Sciatic nerve (tissue), 2 donors: ENCODE measurements around the gene PRSS1. TPM values are rescaled to one million over a fixed set of nuclear protein-coding genes. Genes with fewer than 3 reads are reported as not detected.
"Not testable (repeated sequence)": the region's sequence is repeated elsewhere in the genome, so short reads cannot be mapped to it uniquely, and the experiment has no call there.

ENCODE experiments used
- ATAC-seq: fragments of 200-7000 bp; cut with Tn5 transposase; one replicate; pipeline ENCODE4 v1.9.1; 2020; ENCODE audit warnings: mild to moderate bottlenecking, moderate library complexity
- DNase-seq: peaks from one replicate; pipeline ENCODE4 v3.0.0-alpha.2; 2020; ENCODE audit warnings: low spot score
- intact Hi-C: fragments of 100-400 bp; cut with DNase I; formaldehyde crosslinking; loops from one replicate; pipeline ENCODE4 v1.14.2; 2022
- total RNA-seq: library from RNA; stranded (reverse); fragmentation: NEBNext Ultra II Directional; extraction: Animal tissue kit (Norgen Biotek cat#: 25700); gene quantifications from one replicate; pipeline ENCODE4 v1.2.1, GENCODE V29; 2021
- donor health status: DM: no; HTN: no; CAD: no.
- donor health status: DM: no; HTN: no; CAD: no.

The PRSS1 gene
- total RNA-seq, 1 donor from 2014 or later = 4.7 TPM

DNA sequence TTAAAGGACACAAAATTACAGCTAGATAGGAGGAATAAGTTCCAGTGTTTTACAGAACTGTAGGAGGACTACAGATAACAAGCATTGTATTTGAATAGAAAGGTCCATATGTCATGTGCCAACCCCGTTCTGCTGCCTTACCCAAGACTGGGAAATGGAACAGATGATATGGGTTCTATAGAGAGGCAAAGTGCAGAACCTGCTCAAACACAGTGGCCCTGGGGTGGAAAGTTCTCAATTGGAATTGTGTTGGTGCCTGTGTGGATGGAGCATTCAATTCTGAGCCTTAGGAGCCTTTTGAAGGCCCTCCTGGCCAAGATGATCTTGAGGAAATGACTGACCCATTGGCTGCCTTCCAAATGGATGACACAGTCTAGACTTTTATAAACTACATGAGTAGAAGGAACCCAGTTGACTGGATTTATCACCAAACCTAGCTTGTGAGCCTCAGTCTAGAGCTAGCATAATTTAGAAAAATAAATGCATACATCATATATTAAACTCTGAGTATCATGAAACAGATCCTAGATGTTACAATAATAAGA, 4.1 kb upstream of the PRSS1 start:
- intact Hi-C loops = no loop called here
- no peak for DNase-seq
- no peak for ATAC-seq

GRCh38 chr7:142745745-142746144, 3.5 kb upstream of the PRSS1 start:
- ATAC-seq (no peak), DNase-seq (no peak)
- intact Hi-C loops = no loop called here

DNA sequence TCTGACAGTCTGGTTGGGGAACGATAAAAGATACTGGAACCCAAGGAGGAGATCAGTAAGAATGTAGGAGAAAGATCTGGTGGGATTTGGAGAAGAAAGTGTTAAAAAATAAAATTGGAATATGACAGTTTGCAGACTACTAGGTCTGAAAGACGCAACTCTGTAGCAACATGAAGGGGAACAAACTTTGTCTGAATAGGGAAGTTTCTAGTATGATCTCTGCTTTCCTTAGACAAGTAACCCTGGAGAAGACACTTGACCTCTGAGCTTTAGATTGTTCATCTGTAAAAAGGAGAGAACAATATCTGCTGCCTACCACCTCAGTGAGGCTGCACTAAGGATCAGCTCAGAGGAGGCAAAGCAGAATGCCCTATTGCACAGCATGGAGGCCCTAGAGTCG, 3.0 kb upstream of the PRSS1 start:
- intact Hi-C loops = no loop called here
- DNase-seq (no peak), ATAC-seq (no peak)

- intact Hi-C loops, ATAC-seq, DNase-seq: not testable (repeated sequence)
Observed at GRCh38 chr7:142748410-142748809, 862 bp upstream of the PRSS1 start.

GRCh38 chr7:142750321-142750938, 1.2 kb downstream of the PRSS1 start:
- intact Hi-C loops = no loop called here
- DNase-seq (no peak), ATAC-seq (no peak)

DNA sequence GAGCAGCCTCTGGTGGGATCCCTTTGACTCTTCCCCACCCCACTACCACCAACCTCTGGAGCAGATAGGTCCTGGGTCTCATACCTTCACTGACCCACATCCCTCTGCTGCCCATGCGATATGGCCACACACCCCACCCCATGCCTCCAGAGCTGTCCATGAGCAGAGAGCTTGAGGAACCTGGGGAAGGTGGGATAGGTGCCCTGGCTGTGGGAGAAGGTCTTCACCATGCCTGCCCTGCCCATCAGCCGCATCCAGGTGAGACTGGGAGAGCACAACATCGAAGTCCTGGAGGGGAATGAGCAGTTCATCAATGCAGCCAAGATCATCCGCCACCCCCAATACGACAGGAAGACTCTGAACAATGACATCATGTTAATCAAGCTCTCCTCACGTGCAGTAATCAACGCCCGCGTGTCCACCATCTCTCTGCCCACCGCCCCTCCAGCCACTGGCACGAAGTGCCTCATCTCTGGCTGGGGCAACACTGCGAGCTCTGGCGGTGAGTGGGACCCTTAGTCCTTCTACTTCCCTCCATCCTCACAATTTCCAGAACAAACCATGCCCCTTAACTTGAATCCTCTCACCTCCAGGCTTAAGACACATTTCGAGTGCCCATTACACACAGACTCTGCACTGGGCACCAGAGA, 2.4 kb downstream of the PRSS1 start:
- not testable (repeated sequence) for DNase-seq

GRCh38 chr7:142752376-142753225, 3.3 kb downstream of the PRSS1 start:
- ATAC-seq = no peak
- no peak for DNase-seq
- intact Hi-C loops = no loop called here

More for the DNA sequence above, 2.4 kb downstream of the PRSS1 start:
- ATAC-seq, intact Hi-C loops: not testable (repeated sequence)

GRCh38 chr7:142753366-142753765, 4.1 kb downstream of the PRSS1 start:
- no peak for ATAC-seq
- DNase-seq = no peak
- intact Hi-C loops = no loop called here

DNA sequence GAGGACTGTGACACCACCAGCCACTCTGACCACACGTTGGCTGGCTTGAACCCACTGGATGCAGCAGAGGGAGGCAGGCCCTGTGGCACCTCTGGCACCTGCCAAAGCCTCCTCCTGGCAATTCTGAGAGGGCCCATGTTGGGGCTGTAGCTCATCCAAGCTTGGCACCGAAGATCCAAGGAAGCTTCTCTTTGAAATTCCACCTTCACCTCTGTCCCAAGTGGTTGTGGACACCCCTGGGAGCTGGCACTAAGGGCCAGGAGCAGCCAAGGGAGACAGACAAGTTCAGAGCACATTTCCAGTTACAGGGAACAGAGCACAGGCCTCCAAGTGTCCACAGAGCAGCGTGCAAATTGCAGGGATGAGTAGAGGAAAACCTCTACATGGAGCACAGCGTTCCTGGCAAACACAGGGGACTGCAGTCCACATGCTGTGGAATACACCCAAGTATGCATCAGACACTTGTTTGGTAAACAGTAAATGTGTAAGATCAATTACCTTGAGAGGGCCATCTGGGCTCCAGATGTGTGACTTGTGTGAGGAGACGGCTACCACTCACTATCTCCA, 4.7 kb downstream of the PRSS1 start:
- ATAC-seq, intact Hi-C loops, DNase-seq: not testable (repeated sequence)

GRCh38 chr7:142754681-142755575, 5.7 kb downstream of the PRSS1 start:
- ATAC-seq (no peak), DNase-seq (no peak)
- intact Hi-C loops = no loop called here

GRCh38 chr7:142758312-142758711, 9.0 kb downstream of the PRSS1 start:
- DNase-seq, intact Hi-C loops, ATAC-seq: not testable (repeated sequence)

GRCh38 chr7:142759433-142759832, 10.2 kb downstream of the PRSS1 start:
- intact Hi-C loops = no loop called here
- ATAC-seq (no peak), DNase-seq (no peak)

DNA sequence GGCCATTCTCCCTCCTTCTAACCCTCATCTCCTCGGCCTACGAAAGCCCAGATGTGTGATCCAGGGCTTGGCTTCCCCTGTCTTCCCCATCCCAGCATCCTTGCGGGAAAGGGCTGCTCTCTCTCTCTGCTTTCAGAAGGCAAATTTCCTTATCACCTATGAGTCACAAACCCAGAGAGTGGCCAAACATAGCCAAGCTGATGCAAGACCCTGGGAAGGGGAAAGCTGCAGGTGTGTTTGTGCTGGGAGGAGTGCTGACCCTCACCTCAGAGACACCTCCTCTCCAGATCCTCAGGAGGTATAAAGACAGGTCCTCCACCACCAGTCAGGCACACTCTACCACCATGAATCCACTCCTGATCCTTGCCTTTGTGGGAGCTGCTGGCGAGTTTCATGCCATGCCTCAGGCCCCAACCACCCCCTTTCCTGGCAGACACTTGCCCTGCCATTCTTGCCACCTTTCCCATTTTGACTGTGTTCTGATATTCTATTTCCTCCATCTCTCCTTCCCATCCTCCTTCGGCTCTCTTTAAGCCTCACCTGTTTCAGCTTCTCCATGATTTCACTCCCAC, 10.9 kb downstream of the PRSS1 start:
- ATAC-seq = no peak

DNA sequence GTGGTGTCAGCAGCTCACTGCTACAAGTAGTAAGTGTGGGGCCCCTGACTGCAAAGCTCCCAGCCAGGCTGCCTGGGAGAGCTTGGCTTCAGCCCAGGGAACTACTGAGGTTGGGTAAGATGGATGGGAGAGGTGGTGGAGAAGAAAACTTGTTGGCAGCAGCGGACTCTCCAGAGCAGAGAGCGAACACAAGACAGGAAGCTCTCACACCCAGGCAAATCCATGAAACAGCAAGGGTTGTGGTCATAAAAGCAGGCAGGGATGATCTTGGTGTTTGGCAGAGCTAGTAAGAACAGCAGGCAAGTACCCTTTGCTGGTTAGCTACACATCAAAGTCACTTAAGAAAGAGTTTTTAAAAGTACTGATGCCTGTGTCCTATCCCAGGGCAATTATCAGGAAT, 12.3 kb downstream of the PRSS1 start:
- ATAC-seq, DNase-seq, intact Hi-C loops: not testable (repeated sequence)

More for the DNA sequence above, 10.9 kb downstream of the PRSS1 start:
- intact Hi-C loops = no loop called here
- no peak for DNase-seq

DNA sequence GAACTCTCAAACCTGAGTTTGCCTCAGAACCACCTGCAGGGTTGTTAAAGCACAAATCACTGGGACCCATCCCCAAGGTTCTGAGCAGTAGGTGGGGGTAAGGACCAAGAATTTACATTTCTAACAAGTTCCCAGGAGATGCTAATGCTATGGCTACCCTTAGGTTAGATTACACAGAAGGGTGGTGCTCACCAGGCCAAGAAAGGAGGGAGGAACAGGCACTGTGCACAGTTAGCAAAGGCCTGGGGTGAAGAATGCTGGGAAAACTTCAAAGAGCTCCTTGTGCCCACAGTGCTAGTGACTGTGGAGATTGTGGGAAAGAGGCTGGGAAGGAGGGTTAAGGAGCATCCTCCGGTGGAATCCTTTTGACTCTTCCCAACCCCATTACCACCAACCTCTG, 12.8 kb downstream of the PRSS1 start:
- ATAC-seq (no peak), DNase-seq (no peak)
- intact Hi-C loops = no loop called here

GRCh38 chr7:142767451-142767850, 18.2 kb downstream of the PRSS1 start:
- DNase-seq = no peak
- ATAC-seq = no peak
- intact Hi-C loops = no loop called here

DNA sequence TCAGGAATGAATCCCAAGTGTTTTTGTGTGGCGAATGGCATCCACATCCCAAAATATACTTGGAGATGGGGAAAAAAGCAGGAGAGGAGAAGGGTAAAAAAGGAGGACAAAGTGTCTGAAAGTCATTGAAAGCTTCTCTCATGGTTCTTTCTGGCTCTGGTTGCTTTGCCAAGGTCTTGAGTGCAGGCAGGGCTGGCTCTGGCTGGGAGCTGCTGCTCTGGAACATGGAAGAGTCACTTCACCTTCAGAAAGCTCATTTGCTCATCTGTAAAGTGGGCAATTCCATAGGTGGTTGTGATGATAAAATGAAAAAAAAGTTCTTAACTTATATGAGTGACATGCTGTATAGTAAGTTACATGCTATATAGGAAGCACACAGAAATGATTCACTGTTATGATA, 18.6 kb downstream of the PRSS1 start:
- DNase-seq = no peak
- ATAC-seq = no peak
- intact Hi-C loops = no loop called here

DNA sequence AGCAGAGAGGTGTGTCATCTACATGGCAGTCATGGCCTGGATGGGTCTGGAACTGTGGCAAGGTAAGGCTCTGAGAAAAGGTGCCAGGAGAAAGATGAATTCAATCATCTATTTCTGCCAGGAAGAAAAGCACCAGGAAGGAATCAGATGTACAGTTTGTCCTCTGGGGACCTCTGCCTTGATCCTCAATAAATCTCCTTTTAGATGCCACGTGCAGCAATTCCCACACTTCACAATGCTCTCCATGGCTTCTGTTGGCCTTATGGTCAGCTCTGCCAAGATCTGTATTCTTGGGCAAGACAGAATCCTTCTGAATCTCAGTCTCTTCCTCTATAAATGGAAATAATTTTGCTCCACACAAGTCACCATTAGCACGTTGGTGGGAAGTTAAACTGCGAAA, 19.6 kb downstream of the PRSS1 start:
- DNase-seq, ATAC-seq, intact Hi-C loops: not testable (repeated sequence)
